Effector CD8-positive, alpha-beta T cell (primary cell): ENCODE data around the gene ENPP3.
"Not testable (repeated sequence)": the region's sequence is repeated elsewhere in the genome, so short reads cannot be mapped to it uniquely, and the experiment has no call there.

Source experiments
- DNase-seq: peaks from one replicate; lab custom pipeline; 2025; lab: John Stamatoyannopoulos, UW

The ENPP3 gene

DNA sequence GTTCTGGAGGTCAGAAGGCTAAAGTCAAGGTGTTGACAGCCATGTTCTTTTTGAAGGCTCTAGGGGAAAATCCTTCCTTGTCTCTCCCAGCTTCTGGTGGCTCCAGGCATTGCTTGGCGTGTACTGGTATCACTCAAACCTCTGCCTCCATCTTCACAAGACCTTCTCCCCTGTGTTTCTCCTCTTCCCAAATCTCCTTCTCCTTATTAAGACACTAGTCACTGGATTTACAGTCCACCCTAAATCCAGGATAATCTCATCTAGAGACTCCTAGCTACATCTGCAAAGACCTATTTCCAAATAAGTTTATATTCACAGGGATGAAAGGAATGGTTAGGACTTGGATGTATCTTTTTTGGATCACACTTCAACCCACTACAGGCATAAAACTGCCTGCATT is 99.7 kb downstream of the ENPP3 start:
- no peak for DNase-seq

- DNase-seq = no peak
Observed at GRCh38 chr6:131739136-131739535, 102.0 kb downstream of the ENPP3 start.

- DNase-seq = no peak
Observed at GRCh38 chr6:131740161-131740560, 103.1 kb downstream of the ENPP3 start.

DNA sequence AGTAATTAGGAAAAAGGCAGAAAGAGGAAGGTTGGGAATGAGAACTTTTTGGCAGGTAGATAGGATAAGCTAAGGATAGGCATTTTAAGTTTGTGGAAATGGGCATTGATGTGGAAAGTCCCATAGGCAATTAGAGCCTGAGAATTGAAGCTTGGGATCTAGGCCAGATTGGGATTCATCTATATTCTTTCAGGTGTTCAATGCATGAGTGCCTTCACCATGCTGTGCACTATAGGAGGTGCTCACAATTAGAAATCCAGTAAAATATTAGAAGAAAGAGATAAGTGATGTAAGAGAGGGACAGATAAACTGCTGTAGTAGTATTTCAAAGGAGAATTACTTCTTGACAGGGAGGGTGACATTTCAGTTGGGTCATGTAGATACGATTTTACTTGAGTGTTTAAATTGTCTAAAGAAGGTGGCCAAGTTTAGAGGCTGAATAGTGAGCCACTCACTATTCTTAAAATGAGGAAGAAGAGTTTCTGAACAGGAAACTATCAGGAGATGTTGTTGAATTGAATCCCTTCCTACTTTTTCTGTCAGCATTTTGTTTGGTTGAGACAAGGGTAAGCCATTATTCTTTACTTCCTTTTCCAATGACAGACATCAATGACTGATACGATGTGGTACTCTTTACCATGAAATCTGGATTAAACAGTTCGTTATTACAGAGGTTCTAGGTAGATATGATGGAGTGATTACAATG is 104.7 kb downstream of the ENPP3 start:
- no peak for DNase-seq

DNA sequence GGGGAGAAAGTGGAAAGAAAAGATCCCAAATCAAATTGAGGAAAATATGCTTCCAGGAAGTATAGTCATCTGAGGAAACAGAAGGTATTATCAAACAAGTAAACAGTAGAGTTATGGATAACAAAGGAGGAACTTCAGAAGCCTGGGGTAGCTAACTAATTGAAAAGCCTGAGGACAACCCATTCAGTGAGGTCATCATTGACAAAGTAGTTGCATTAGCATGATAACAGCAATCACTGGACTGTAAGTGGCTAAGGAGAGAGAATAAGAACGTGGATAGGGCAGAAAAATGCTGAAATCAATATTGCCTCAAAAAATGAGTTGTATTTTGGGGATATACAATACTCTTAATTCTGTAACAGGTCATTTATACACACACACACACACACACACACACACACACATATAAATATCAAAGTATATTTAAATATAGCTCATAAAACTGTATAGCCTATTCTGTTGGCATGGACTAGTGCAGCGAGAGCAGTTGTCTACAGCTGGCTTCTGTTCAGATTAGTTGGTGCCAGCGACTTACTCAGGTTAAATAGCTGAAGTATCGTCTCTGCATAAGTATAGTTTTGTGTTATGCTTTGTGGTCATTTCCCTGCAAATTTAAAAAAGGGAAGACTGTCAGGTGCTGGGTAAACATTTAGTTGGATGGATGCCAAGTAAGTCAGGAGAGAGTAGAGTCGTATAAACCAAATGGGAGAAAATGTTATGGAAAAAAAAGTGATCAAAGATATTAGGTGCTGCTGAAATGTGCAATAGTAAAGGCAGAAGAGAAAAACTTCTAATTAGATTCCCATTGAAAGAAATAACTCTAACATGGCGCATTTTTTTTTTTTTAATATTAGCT is 107.6 kb downstream of the ENPP3 start:
- no peak for DNase-seq

- no peak for DNase-seq
Observed at GRCh38 chr6:131745476-131745875, 108.4 kb downstream of the ENPP3 start.

- DNase-seq = no peak
Observed at GRCh38 chr6:131747821-131748353, 110.8 kb downstream of the ENPP3 start.

- no peak for DNase-seq
Observed at GRCh38 chr6:131749023-131749422, 111.9 kb downstream of the ENPP3 start.

DNA sequence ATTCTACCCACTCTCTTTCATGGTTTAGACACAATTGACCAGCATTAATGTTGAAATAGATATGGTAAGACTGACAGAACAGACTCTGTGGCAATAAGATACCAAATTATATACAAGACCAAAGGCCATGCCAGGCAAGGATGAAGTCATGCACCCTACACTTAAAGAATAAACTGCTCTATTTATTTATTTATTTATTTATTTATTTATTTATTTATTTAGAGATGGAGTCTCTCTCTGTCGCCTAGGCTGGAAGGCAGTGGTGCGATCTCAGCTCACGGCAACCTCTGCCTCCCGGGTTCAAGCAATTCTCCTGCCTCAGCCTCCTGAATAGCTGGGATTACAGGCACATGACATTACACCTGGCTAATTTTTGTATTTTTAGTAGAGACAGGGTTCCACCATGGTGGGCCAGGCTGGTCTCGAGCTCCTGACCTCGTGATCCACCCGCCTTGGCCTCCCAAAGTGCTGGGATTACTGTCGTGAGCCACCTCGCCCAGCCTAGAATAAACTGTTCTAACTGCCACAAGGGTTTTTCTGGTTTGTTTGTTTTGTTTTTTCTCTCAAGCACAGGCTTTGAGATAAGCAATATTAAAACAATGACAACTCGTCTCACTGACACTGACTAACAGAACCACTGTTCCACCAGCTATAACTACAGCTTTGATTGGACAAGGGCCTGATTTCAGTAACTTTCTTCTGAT is 114.1 kb downstream of the ENPP3 start:
- not testable (repeated sequence) for DNase-seq

DNA sequence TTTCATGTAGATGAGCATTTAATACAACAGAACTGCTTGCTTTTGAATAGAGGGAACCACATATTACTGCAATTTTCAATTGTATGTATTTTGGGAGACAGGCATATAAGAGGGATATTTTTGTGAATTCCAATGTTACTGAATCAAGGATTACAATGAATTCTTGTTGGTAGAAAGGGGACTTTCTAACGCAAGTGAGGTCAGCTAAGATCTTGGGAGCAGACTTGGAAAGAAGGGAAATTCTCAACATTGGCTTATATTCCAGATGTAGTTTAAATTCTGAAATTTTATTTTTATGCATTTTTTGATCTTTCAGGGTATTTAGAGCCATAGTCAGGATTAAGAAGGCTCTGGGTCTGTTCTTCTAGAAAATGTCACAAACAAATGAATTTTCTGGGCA is 117.0 kb downstream of the ENPP3 start:
- no peak for DNase-seq

GRCh38 chr6:131754715-131755567 is 117.8 kb downstream of the ENPP3 start:
- no peak for DNase-seq

- no peak for DNase-seq
Observed at GRCh38 chr6:131755597-131755996, 118.5 kb downstream of the ENPP3 start.

GRCh38 chr6:131756039-131756438 is 118.9 kb downstream of the ENPP3 start:
- no peak for DNase-seq

GRCh38 chr6:131758920-131759319 is 121.8 kb downstream of the ENPP3 start:
- no peak for DNase-seq

GRCh38 chr6:131761060-131761761 is 124.1 kb downstream of the ENPP3 start:
- no peak for DNase-seq

GRCh38 chr6:131761762-131762067 is 124.6 kb downstream of the ENPP3 start:
- DNase-seq = no peak

DNA sequence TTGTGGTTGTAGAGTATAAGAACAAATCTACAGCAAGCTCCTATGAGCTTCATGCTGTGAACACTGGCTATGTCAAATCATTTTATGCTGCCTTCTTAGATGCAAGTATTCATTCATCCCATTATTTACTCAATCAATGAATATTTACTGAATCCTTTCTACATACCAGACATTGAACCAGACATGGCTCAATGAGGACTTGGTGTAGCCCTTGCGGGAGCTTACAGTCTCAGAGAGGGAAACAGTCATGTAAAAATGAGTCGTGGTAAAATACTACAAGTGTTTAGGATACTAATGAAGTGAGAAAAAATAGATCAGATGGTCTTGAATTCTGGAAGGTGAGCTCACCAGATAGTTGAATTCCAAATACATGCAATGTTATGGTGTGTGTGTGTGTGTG is 125.9 kb downstream of the ENPP3 start:
- DNase-seq = no peak

DNA sequence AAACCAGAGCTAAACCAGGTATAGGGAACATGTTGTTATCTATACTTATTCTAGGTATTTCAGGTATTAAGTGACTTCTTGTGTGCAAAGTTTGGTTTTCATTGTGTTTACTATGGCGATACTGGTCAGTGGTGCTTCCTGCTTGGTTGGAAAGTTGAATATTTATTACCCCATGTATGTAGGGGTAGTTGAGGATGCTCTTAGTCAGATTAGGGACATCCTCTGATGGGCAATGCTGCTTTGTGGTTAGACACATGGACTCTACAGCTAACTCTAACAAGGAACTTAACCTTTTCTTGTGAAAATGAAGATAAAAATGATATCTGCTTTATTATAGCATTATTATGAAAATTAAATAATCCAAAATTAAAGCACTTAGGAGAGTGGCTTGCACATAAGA is 126.6 kb downstream of the ENPP3 start:
- no peak for DNase-seq

DNA sequence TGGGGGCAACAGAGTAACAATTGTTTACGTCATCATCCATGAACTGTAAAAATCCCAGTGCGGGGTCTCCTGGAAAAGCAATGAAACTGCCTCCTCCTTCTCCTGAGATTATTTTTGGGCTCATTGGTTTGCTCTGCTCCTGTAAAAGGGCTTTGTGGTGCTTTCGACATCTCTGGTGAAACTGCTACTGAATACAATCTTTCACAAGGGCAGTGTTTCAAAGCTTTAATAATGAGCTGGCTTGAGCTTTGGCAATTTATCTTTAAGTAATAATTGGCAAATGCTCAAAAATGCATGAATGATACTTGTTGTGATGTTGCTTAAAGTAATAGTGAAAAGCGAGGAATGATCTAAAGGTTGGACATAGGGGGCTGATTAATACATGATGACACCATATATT is 127.2 kb downstream of the ENPP3 start:
- DNase-seq = no peak

GRCh38 chr6:131765081-131765803 is 128.1 kb downstream of the ENPP3 start:
- no peak for DNase-seq

- no peak for DNase-seq
Observed at GRCh38 chr6:131765804-131766135, 128.7 kb downstream of the ENPP3 start.
